IMR-90 (cell line): ENCODE measurements around the gene HCN3.

ENCODE experiments used
- MXI1 ChIP-seq: IDR thresholded peaks from 2 replicates; pipeline ENCODE4 v1.6.1; 2012; ENCODE audit warnings: low read depth, mild to moderate bottlenecking, low read length, moderate library complexity, borderline replicate concordance
- NFE2L2 ChIP-seq: fragments of 150-350 bp; IDR thresholded peaks from 2 replicates; pipeline ENCODE4 v1.6.1; 2016; ENCODE audit warnings: low read depth, mild to moderate bottlenecking, low read length
- POLR2A ChIP-seq: IDR thresholded peaks from 2 replicates; pipeline ENCODE4 v1.6.1; 2012; ENCODE audit warnings: mild to moderate bottlenecking, low read depth, low read length
- TF ChIP-seq, protein P1 (sequence below): conservative IDR thresholded peaks from 2 replicates; pipeline ENCODE4 v1.5.1; 2012; ENCODE audit warnings: mild to moderate bottlenecking, low read depth, low read length, improper control_type of control experiment

DNA sequence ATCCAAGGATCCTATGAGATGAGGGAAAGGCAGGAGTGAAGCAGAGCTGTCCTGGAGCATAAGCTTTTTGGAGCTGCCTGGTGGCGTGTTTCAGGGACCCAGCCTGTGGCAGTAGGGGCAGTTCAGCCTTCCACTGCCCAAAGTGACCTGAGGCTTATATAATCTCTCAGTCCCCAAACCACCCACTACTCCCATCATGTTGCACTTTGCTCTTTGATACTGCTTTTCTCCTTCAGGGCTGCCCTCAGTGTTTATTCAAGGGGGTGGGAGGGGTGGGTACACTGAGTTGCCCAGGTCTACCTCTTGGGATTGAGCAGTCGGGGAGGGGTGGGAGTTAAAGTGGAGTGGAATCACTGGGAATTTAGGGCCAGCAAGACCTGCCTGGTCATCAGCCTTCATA is 9.3 kb downstream of the HCN3 start:
- TF ChIP-seq NFE2L2 = no peak
- TF ChIP-seq, protein P1, sequence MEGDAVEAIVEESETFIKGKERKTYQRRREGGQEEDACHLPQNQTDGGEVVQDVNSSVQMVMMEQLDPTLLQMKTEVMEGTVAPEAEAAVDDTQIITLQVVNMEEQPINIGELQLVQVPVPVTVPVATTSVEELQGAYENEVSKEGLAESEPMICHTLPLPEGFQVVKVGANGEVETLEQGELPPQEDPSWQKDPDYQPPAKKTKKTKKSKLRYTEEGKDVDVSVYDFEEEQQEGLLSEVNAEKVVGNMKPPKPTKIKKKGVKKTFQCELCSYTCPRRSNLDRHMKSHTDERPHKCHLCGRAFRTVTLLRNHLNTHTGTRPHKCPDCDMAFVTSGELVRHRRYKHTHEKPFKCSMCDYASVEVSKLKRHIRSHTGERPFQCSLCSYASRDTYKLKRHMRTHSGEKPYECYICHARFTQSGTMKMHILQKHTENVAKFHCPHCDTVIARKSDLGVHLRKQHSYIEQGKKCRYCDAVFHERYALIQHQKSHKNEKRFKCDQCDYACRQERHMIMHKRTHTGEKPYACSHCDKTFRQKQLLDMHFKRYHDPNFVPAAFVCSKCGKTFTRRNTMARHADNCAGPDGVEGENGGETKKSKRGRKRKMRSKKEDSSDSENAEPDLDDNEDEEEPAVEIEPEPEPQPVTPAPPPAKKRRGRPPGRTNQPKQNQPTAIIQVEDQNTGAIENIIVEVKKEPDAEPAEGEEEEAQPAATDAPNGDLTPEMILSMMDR = no peak
- no peak for TF ChIP-seq POLR2A
- no peak for TF ChIP-seq MXI1
